ENCODE results near the gene PRR3. TPM values are rescaled to one million over a fixed set of nuclear protein-coding genes. Genes with fewer than 3 reads are reported as not detected.

Gene PRR3
- total RNA-seq, 1 experiment from 2014 or later, result 21.0 TPM

DNA sequence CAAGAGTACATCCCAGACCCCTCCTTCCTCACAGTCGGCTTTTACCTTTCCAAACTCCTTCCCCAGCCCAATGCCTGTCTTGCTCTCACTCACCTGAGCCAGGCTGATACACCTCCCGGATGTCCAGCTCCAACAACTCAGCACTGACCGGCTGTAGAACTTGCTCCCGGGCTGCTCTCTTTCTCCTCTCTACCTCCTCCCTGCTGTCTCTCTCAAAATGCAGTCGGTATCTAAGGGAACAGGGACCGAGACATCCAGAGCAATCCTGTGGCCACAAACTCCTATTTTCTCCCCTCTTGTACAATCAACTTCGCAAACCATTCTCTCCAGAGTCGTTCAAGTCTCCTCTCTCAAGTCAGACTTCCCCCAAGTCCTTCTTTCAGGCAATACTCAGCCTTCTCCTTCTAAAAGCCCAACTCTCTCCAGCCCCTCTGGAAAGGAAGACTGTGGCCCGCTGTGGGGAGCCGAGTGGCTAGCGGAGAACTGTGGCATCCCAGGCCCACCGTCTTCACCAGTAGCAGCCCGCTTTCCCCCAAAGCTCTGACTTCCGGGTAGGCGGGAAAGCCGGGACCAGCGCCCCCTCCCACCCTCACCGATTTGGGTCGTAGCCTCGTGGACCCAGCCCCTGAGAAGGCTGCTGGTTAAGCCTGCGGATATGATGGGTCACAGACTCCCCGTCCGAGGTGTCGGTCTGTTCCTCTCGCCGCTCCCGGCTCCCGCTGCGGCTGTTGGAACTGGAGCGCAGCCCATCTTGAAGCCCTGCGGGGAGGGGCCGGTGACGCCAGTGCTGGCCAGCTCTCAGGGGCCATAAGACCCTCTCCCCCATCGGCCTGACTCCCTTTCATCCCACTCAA, 1.9 kb upstream of the PRR3 start:
- Mint-ChIP-seq H3K27me3 (ENCODE audit: unreplicated experiment) (no peaks in the 10 kb centered on the region), H3K4me3 (ENCODE audit: low read depth, unreplicated experiment) (peak overlapping the region; percentile 91), H3K27ac (ENCODE audit: unreplicated experiment) (peak overlapping the region; percentile 97), H3K4me1 (ENCODE audit: low read depth, unreplicated experiment) (peaks cover 25% of the 10 kb centered on the region), H3K36me3 (ENCODE audit: insufficient read depth, unreplicated experiment) (peaks cover 67% of the 10 kb centered on the region), H3K9me3 (ENCODE audit: low read depth, unreplicated experiment) (no peaks in the 10 kb centered on the region)
- no TSS peak for BruUV-seq (replicated peaks)
- CTCF ChIA-PET, result interaction anchor here (1.5 to 2.8 kb wide), 2 partner anchors 14 to 16 kb away, joined by 5 to 8 read pairs; partner anchors contain the start of gene ABCF1
- intact Hi-C loops (cut with micrococcal nuclease; ENCODE audit: unreplicated experiment), result no loop called here
- TF ChIP-seq, protein P1, sequence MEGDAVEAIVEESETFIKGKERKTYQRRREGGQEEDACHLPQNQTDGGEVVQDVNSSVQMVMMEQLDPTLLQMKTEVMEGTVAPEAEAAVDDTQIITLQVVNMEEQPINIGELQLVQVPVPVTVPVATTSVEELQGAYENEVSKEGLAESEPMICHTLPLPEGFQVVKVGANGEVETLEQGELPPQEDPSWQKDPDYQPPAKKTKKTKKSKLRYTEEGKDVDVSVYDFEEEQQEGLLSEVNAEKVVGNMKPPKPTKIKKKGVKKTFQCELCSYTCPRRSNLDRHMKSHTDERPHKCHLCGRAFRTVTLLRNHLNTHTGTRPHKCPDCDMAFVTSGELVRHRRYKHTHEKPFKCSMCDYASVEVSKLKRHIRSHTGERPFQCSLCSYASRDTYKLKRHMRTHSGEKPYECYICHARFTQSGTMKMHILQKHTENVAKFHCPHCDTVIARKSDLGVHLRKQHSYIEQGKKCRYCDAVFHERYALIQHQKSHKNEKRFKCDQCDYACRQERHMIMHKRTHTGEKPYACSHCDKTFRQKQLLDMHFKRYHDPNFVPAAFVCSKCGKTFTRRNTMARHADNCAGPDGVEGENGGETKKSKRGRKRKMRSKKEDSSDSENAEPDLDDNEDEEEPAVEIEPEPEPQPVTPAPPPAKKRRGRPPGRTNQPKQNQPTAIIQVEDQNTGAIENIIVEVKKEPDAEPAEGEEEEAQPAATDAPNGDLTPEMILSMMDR (IDR thresholded peaks at IDR 0.05; ENCODE audit: unreplicated experiment), result no peak
- peak; percentile 21 for DNase-seq

DNA sequence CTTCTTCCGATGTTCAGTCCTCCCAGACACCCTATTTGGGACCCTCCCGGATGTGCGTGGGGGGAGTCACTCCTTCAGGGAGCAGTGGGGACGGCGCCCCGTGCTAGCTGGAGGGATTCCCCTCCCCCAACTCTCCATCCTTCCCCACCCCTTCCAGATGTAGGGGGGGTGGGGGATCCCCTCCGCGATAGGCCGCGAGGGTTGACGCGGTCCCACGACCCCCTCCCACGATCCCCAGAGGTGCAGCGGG, 1.4 kb upstream of the PRR3 start:
- H3K9me3 Mint-ChIP-seq (ENCODE audit: low read depth, unreplicated experiment), result no peaks in the 10 kb centered on the region
- H3K27me3 Mint-ChIP-seq (ENCODE audit: unreplicated experiment), result no peaks in the 10 kb centered on the region
- H3K36me3 Mint-ChIP-seq (ENCODE audit: insufficient read depth, unreplicated experiment), result peaks cover 62% of the 10 kb centered on the region
- TF ChIP-seq, protein P1 (IDR thresholded peaks at IDR 0.05; ENCODE audit: unreplicated experiment), result no peak
- no peak for DNase-seq
- H3K27ac Mint-ChIP-seq (ENCODE audit: unreplicated experiment), result peak overlapping the region; percentile 97
- no TSS peak for BruUV-seq (replicated peaks)
- peak overlapping the region; percentile 91 for H3K4me3 Mint-ChIP-seq (ENCODE audit: low read depth, unreplicated experiment)
- CTCF ChIA-PET, result interaction anchor here (1.5 to 2.8 kb wide), 2 partner anchors 14 to 15 kb away, joined by 5 to 8 read pairs; partner anchors contain the start of gene ABCF1
- peaks cover 25% of the 10 kb centered on the region for H3K4me1 Mint-ChIP-seq (ENCODE audit: low read depth, unreplicated experiment)
- intact Hi-C loops (cut with micrococcal nuclease; ENCODE audit: unreplicated experiment), result no loop called here

DNA sequence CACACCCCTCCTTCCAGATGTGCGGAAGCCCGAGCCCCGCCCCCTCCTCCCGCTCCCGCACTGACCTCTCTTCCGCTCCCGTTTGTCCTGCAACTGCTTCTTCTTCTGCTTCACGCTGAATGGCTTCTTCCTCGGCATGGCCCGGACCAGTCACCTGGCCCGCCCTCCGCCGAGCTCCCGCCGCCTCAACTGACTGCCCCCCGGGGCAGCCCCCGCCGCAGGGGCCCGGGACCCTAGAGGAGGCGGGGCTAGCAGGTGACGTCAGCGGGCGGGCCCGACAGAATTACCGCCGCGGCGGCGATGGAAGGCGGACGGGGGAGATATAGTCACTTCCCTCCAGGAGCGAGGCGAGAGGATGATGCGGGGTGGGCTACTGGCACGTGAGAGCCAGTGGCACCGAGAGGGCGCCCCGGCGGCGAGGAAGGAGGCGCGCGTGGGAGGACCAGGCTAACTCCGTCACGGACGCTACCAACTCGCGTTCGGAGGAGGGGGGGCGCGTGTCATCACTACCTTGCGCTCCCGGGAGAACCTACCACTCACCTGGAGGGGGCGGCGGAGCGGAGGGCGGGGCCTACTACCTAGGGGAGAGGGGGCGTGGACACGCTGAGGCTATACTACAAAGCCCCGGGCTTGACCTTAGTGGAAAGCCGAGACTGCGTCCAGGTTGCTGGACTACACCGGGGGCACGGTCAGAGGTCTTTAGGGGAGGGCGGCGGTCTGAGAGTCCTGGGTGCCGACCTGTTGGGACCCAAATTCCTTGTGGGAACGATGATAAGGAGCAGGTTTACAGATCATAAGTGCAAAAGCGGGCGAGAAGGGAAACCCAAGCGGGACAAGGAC, 809 bp upstream of the PRR3 start, which contains the start of gene GNL1:
GNL1 (minus strand) TSS at position 424 of the 840 bp plus-strand sequence; CDS start at position 138, 286 bp downstream.
- intact Hi-C loops (cut with micrococcal nuclease; ENCODE audit: unreplicated experiment), result no loop called here
- no TSS peak for BruUV-seq (replicated peaks)
- CTCF ChIA-PET, result interaction anchor here (1.1 to 2.8 kb wide), 3 partner anchors 12 to 15 kb away, joined by 4 to 8 read pairs (median 5); partner anchors contain the start of gene ABCF1
- TF ChIP-seq, protein P1 (IDR thresholded peaks at IDR 0.05; ENCODE audit: unreplicated experiment), result no peak
- Mint-ChIP-seq H3K9me3 (ENCODE audit: low read depth, unreplicated experiment) (no peaks in the 10 kb centered on the region), H3K4me1 (ENCODE audit: low read depth, unreplicated experiment) (peaks cover 25% of the 10 kb centered on the region), H3K4me3 (ENCODE audit: low read depth, unreplicated experiment) (peak within 1 kb of the TSS; percentile 91), H3K27ac (ENCODE audit: unreplicated experiment) (peak within 1 kb of the TSS; percentile 97), H3K36me3 (ENCODE audit: insufficient read depth, unreplicated experiment) (peaks cover 58% of the 10 kb centered on the region), H3K27me3 (ENCODE audit: unreplicated experiment) (no peaks in the 10 kb centered on the region)
- peak; percentile 99 for DNase-seq

DNA sequence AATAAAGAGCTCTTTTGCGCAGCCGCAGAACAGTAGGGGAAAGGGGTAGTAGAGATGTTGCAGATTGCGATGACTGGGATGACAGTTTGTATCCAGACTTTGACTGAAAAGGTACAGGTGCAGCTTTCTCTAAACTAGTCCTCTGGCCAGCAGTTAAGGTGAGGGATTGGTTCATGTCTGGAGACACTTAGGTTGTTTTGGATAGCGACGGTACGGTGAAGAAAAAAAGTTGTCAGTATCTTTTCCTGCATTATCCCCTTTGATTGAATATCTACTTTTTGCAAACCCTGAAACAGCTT, 537 bp downstream of the PRR3 start:
- intact Hi-C loops (cut with micrococcal nuclease; ENCODE audit: unreplicated experiment), result no loop called here
- TF ChIP-seq, protein P1 (IDR thresholded peaks at IDR 0.05; ENCODE audit: unreplicated experiment), result no peak
- H3K27me3 Mint-ChIP-seq (ENCODE audit: unreplicated experiment), result no peaks in the 10 kb centered on the region
- CTCF ChIA-PET, result interaction anchor here (0.5 to 2.8 kb wide), 3 partner anchors 13 to 33 kb away, joined by 4 to 8 read pairs (median 4); partner anchors contain the start of gene ABCF1
- H3K36me3 Mint-ChIP-seq (ENCODE audit: insufficient read depth, unreplicated experiment), result peaks cover 56% of the 10 kb centered on the region
- no peaks in the 10 kb centered on the region for H3K9me3 Mint-ChIP-seq (ENCODE audit: low read depth, unreplicated experiment)
- H3K4me3 Mint-ChIP-seq (ENCODE audit: low read depth, unreplicated experiment), result peak overlapping the region; percentile 91
- TSS peak; percentile 49 for BruUV-seq (replicated peaks)
- H3K27ac Mint-ChIP-seq (ENCODE audit: unreplicated experiment), result peak overlapping the region; percentile 97
- no peak for DNase-seq
- H3K4me1 Mint-ChIP-seq (ENCODE audit: low read depth, unreplicated experiment), result peaks cover 25% of the 10 kb centered on the region

All from Calu3 (cell line).